Mammary epithelial cell (primary cell): ENCODE results near the gene CMSS1.

Source experiments
- CTCF ChIP-seq, 2 donors: IDR thresholded peaks in 1 of 2; conservative IDR thresholded peaks in 1 of 2; 2 replicates each; pipeline ENCODE4 v1.5.1; 2011 to 2012; ENCODE audit warnings: inconsistent platforms in 2 of 2, low read length in 2 of 2, mild to moderate bottlenecking in 2 of 2, control low read depth in 1 of 2, low read depth in 1 of 2; ENCODE audit not compliant: insufficient read depth in 1 of 2; ENCODE audit errors: extremely low read depth in 1 of 2
- EZH2 ChIP-seq: IDR thresholded peaks from 2 replicates; pipeline ENCODE4 v1.6.1; 2012; ENCODE audit warnings: low read length, inconsistent platforms, borderline replicate concordance

- TF ChIP-seq CTCF (conservative IDR thresholded peaks at IDR 0.05 in 1 of 2, IDR thresholded peaks at IDR 0.05 in 1 of 2; ENCODE audit: extremely low read depth in 1 of 2, insufficient read depth in 1 of 2, low read depth in 1 of 2, low read length in 2 of 2) (no peak), EZH2 (no peak)
These were observed 63.5 kb downstream of the CMSS1 start for GRCh38 chr3:99881121-99881524.
